ENCODE data around the gene TYW1. TPM values are rescaled to one million over a fixed set of nuclear protein-coding genes. Genes with fewer than 3 reads are reported as not detected.
A peak's percentile ranks its signal among the peaks of the same experiment; 100 is the strongest.
"Not testable (repeated sequence)": the region's sequence is repeated elsewhere in the genome, so short reads cannot be mapped to it uniquely, and the experiment has no call there.

The TYW1 gene
- total RNA-seq, 1 donor from 2014 or later = 21.9 TPM

DNA sequence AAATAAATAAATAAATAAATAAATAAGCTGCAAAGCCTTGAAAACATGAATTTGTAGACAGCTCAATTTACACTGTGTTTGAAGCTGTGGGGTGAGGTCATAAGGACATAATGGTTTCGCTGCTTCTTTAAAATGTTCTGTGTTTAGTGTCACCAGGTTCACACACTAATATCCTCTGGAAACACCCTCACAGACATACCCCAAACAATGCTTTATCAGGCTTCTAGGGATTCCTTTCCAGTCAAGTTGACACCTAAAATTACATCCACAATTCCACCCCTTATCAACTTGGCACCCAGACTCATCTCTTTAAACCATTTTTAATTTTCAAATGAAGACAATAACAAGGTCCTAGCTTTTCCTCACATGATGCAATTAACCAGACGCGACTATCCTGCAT lies 7.1 kb upstream of the TYW1 start:
- peaks cover 19 to 37% (median 29%) of the 10 kb centered on the region in 3 donors for H3K36me3 ChIP-seq (ENCODE audit: control insufficient read depth in 3 of 3, insufficient read depth in 3 of 3, low read length in 3 of 3)
- H3K4me1 ChIP-seq (ENCODE audit: control insufficient read depth in 3 of 3, insufficient read depth in 3 of 3, low read length in 3 of 3); H3K27me3 ChIP-seq (ENCODE audit: control insufficient read depth in 3 of 3, insufficient read depth in 3 of 3, low read length in 3 of 3); H3K4me3 ChIP-seq (ENCODE audit: low read length in 3 of 3); H3K9me3 ChIP-seq (ENCODE audit: control insufficient read depth in 3 of 3, low read length in 3 of 3); H3K9ac ChIP-seq (ENCODE audit: low read depth in 1 of 3, low read length in 3 of 3); H3K27ac ChIP-seq (ENCODE audit: low read depth, low read length): not testable (repeated sequence)

DNA sequence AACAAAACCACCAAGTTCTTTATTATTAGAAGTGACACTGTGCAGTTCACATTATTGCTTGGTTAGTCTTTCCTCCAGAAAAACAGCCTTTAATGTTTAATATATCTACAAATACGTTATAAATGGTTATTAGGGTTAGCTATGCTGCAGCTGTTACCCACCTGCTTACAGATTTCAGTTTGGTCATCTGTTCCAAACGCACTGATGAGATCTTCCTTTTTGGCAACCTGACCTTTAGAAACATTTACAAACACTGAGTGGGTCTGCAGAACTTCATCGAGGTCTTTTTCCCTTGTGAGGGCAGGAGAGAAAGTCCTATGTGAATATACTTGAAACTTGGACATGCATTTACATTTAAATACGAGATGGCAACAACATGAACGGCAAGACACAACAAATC lies 2.6 kb upstream of the TYW1 start:
- Histone ChIP-seq H3K9ac (ENCODE audit: low read depth in 1 of 3, low read length in 3 of 3) (peak overlapping the region in 2 of 3 donors; percentile 64 to 96), H3K27ac (ENCODE audit: low read depth, low read length) (peak overlapping the region; percentile 99), H3K36me3 (ENCODE audit: control insufficient read depth in 3 of 3, insufficient read depth in 3 of 3, low read length in 3 of 3) (peaks cover 10 to 18% (median 18%) of the 10 kb centered on the region in 3 donors)

DNA sequence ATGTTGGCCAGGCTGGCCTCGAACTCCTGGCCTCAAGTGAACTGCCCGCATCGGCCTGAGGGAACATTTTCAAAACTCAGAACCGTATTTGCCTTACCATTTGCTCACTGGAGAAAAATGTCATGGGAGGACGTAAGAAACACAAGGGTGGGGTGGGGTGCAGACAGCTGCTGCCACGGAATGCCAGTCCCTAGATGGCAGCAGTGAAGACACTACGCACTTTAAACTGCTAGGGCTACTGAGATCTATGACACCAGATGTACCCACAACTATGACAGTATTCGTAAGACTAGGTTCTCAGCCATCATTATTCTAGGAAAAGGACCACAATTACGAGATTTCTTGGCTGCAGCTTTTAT lies 2.0 kb upstream of the TYW1 start:
- peak overlapping the region; percentile 99 for H3K27ac ChIP-seq (ENCODE audit: low read depth, low read length)
- H3K27me3 ChIP-seq (ENCODE audit: control insufficient read depth in 3 of 3, insufficient read depth in 3 of 3, low read length in 3 of 3); H3K9me3 ChIP-seq (ENCODE audit: control insufficient read depth in 3 of 3, low read length in 3 of 3); H3K4me1 ChIP-seq (ENCODE audit: control insufficient read depth in 3 of 3, insufficient read depth in 3 of 3, low read length in 3 of 3): not testable (repeated sequence)
- peak overlapping the region; percentile 78 to 87 (median 85) for H3K4me3 ChIP-seq (ENCODE audit: low read length in 3 of 3)
- peak overlapping the region; percentile 92 to 96 (median 95) for H3K9ac ChIP-seq (ENCODE audit: low read depth in 1 of 3, low read length in 3 of 3)
- H3K36me3 ChIP-seq (ENCODE audit: control insufficient read depth in 3 of 3, insufficient read depth in 3 of 3, low read length in 3 of 3) = peaks cover 10 to 18% (median 16%) of the 10 kb centered on the region in 3 donors

More for the DNA sequence above, 2.6 kb upstream of the TYW1 start:
- H3K4me3 ChIP-seq (ENCODE audit: low read length in 3 of 3) = peak overlapping the region; percentile 78 to 87 (median 85)
- H3K27me3 ChIP-seq (ENCODE audit: control insufficient read depth in 3 of 3, insufficient read depth in 3 of 3, low read length in 3 of 3); H3K4me1 ChIP-seq (ENCODE audit: control insufficient read depth in 3 of 3, insufficient read depth in 3 of 3, low read length in 3 of 3); H3K9me3 ChIP-seq (ENCODE audit: control insufficient read depth in 3 of 3, low read length in 3 of 3): not testable (repeated sequence)

DNA sequence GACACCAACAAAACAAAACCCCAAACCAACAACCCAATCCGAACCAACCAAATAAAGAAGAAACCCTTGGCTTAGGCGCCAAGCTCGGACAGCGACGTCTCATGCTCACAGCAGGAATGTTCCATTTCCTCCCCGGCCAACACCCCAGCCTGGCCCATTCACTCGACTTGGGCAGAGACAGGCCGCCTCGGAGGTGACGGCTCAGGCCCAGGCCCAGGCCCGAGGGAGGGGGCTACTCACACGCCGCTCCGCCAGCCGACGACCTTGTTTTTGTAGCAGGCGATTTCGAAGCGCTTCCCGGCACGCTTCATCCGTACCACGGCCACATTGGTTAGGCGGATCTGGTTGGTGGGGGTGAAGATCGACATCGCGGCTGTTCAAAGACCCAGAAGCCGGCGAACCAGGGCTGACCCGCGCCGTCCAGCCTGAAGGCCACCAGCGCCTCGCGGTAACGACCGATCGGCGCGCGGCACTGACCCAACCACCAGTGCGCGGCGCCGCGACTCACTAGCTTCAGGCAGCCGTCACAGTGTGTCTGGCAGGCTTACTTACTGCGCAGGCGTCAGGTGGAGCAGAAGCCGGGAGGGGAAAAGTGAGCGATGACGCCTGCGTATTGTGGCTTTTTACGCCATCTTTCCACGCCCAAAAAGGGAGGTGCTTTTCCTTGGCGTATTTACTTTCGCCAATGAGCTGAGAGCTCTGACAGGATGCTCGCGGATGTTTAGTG lies 1.4 kb upstream of the TYW1 start, which contains the start of gene SBDS:
SBDS (minus strand) TSS at position 537 of the 727 bp plus-strand sequence; CDS start at position 368, 169 bp downstream.
- Histone ChIP-seq H3K4me3 (ENCODE audit: low read length in 3 of 3) (peak within 1 kb of the TSS; percentile 78 to 87 (median 85)), H3K27ac (ENCODE audit: low read depth, low read length) (peak within 1 kb of the TSS; percentile 99), H3K36me3 (ENCODE audit: control insufficient read depth in 3 of 3, insufficient read depth in 3 of 3, low read length in 3 of 3) (peaks cover 10 to 17% (median 16%) of the 10 kb centered on the region in 3 donors), H3K9ac (ENCODE audit: low read depth in 1 of 3, low read length in 3 of 3) (peak within 1 kb of the TSS; percentile 92 to 96 (median 95))
- not testable (repeated sequence) for H3K9me3 ChIP-seq (ENCODE audit: control insufficient read depth in 3 of 3, low read length in 3 of 3); H3K27me3 ChIP-seq (ENCODE audit: control insufficient read depth in 3 of 3, insufficient read depth in 3 of 3, low read length in 3 of 3); H3K4me1 ChIP-seq (ENCODE audit: control insufficient read depth in 3 of 3, insufficient read depth in 3 of 3, low read length in 3 of 3)

DNA sequence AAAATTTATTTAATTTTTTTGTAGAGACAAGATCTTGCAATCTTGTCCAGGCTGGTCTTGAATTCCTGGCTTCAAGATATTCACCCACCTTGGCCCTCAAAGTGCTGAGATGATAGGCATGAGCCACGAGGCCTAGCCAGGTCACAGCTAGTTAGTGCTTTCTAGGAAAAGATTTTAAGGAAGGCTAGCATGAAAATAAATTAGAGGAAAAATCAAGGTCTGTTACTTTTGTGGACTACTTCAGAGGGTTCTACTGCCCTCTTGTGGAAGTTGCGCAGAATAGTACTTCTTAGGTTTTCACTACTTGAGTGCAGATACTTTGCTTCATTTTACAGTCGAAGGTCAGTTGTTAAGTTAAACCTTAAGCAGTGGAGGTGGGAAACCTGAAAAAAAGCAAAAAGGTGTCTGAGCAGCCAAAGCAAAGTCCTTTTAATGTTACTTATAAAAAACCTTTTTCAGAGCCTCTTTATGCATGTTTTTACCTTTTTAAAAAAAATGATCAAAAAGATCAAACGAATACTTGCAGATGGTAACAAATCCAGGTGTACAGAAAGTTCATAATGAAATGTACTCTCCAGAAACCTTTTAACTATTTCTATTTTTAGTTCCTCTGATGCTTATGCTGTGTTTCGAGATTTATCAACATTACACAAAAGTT lies 4.1 kb downstream of the TYW1 start:
- not testable (repeated sequence) for H3K36me3 ChIP-seq (ENCODE audit: control insufficient read depth in 3 of 3, insufficient read depth in 3 of 3, low read length in 3 of 3); H3K27ac ChIP-seq (ENCODE audit: low read depth, low read length); H3K9ac ChIP-seq (ENCODE audit: low read depth in 1 of 3, low read length in 3 of 3); H3K9me3 ChIP-seq (ENCODE audit: control insufficient read depth in 3 of 3, low read length in 3 of 3); H3K27me3 ChIP-seq (ENCODE audit: control insufficient read depth in 3 of 3, insufficient read depth in 3 of 3, low read length in 3 of 3); H3K4me3 ChIP-seq (ENCODE audit: low read length in 3 of 3); H3K4me1 ChIP-seq (ENCODE audit: control insufficient read depth in 3 of 3, insufficient read depth in 3 of 3, low read length in 3 of 3)

DNA sequence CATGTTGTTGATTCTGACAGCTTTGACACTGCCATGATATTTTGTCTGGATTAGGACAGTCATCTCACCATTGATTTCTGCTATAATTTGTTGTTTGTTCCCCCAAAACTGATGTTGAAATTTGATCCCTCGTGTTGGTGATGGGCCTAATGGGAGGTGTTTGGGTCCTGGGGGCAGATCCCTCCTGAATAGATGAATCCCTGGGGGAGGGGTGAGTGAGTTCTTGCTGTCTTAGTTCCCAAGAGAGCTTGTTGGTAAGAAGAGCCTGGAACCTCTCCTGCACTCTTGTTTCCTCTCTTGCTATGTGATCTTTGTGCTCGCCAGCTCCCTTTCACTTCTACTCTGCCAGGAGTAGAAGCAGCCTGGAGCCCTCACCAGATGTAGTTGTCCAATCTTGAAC lies 7.5 kb downstream of the TYW1 start:
- not testable (repeated sequence) for H3K27ac ChIP-seq (ENCODE audit: low read depth, low read length); H3K4me3 ChIP-seq (ENCODE audit: low read length in 3 of 3); H3K27me3 ChIP-seq (ENCODE audit: control insufficient read depth in 3 of 3, insufficient read depth in 3 of 3, low read length in 3 of 3); H3K36me3 ChIP-seq (ENCODE audit: control insufficient read depth in 3 of 3, insufficient read depth in 3 of 3, low read length in 3 of 3); H3K9ac ChIP-seq (ENCODE audit: low read depth in 1 of 3, low read length in 3 of 3); H3K9me3 ChIP-seq (ENCODE audit: control insufficient read depth in 3 of 3, low read length in 3 of 3); H3K4me1 ChIP-seq (ENCODE audit: control insufficient read depth in 3 of 3, insufficient read depth in 3 of 3, low read length in 3 of 3)

DNA sequence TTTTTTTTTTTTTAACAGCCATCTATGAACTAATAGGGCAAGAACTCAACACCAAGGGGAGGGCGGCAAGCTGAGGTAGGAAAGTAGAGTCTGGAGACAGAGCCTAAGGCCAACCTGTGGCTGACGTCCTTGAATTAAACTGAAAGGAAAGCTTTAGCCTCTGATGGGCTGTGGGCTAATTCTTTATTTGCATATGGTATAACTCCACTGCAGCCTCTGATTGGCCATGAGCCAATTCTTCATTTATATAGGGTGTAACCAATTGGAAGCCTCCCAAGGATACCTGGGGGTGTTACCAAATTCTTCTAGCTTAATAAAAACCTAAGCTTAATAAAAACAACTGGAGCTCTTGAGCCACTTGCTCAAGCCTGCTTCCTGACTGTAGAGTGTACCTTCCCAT lies 10.3 kb downstream of the TYW1 start:
- Histone ChIP-seq H3K36me3 (ENCODE audit: control insufficient read depth in 3 of 3, insufficient read depth in 3 of 3, low read length in 3 of 3) (peaks cover 6 to 18% (median 13%) of the 10 kb centered on the region in 3 donors), H3K4me1 (ENCODE audit: control insufficient read depth in 3 of 3, insufficient read depth in 3 of 3, low read length in 3 of 3) (no peaks in the 10 kb centered on the region), H3K9me3 (ENCODE audit: control insufficient read depth in 3 of 3, low read length in 3 of 3) (no peaks in the 10 kb centered on the region), H3K9ac (ENCODE audit: low read depth in 1 of 3, low read length in 3 of 3) (no peak overlapping the region), H3K4me3 (ENCODE audit: low read length in 3 of 3) (no peak overlapping the region), H3K27ac (ENCODE audit: low read depth, low read length) (no peak overlapping the region), H3K27me3 (ENCODE audit: control insufficient read depth in 3 of 3, insufficient read depth in 3 of 3, low read length in 3 of 3) (no peaks in the 10 kb centered on the region)

DNA sequence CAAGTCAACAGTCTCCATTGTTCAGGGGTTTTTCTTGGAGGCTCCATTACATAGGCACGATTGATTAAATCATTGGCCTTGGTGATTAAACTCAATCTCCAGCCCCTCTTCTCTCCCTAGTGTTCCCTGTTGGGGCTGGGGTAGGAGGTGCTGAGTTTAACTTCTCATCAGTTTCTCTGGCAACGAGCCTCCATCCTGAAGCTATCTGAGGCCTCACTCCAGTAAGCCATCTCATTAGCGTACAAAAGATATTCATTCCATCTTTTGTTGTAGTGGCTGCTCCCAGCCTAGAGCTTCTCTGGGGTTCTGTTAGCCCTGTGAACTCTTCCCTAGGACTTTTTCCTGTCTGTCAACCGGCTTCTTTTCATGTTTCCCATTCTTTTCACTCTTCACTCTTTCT lies 11.6 kb downstream of the TYW1 start:
- Histone ChIP-seq H3K27me3 (ENCODE audit: control insufficient read depth in 3 of 3, insufficient read depth in 3 of 3, low read length in 3 of 3) (no peaks in the 10 kb centered on the region), H3K9me3 (ENCODE audit: control insufficient read depth in 3 of 3, low read length in 3 of 3) (no peaks in the 10 kb centered on the region), H3K27ac (ENCODE audit: low read depth, low read length) (no peak overlapping the region), H3K36me3 (ENCODE audit: control insufficient read depth in 3 of 3, insufficient read depth in 3 of 3, low read length in 3 of 3) (peaks cover 6 to 20% (median 13%) of the 10 kb centered on the region in 3 donors), H3K9ac (ENCODE audit: low read depth in 1 of 3, low read length in 3 of 3) (no peak overlapping the region), H3K4me1 (ENCODE audit: control insufficient read depth in 3 of 3, insufficient read depth in 3 of 3, low read length in 3 of 3) (no peaks in the 10 kb centered on the region), H3K4me3 (ENCODE audit: low read length in 3 of 3) (no peak overlapping the region)

DNA sequence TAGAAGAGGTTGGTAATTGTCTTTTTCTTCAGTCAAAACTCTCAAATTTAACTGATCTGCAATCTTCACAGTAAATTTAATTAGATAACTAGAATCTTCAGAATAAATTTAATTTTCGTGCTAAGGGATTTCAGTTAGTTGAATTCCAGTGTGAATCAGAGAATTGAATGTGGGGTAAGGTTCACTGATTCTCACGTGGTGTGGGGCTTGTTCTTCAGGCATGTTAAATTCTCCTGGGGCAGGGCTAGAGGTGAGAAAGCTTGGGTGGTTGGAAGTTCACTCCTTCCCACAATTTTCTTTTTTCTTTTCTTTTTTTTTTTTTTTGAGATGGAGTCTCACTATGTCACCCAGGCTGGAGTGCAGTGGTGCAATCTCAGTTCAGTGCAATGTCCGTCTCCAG lies 13.0 kb downstream of the TYW1 start:
- not testable (repeated sequence) for H3K9ac ChIP-seq (ENCODE audit: low read depth in 1 of 3, low read length in 3 of 3); H3K27ac ChIP-seq (ENCODE audit: low read depth, low read length); H3K4me3 ChIP-seq (ENCODE audit: low read length in 3 of 3); H3K9me3 ChIP-seq (ENCODE audit: control insufficient read depth in 3 of 3, low read length in 3 of 3); H3K4me1 ChIP-seq (ENCODE audit: control insufficient read depth in 3 of 3, insufficient read depth in 3 of 3, low read length in 3 of 3); H3K27me3 ChIP-seq (ENCODE audit: control insufficient read depth in 3 of 3, insufficient read depth in 3 of 3, low read length in 3 of 3)
- H3K36me3 ChIP-seq (ENCODE audit: control insufficient read depth in 3 of 3, insufficient read depth in 3 of 3, low read length in 3 of 3) = peaks cover 6 to 30% (median 13%) of the 10 kb centered on the region in 3 donors

DNA sequence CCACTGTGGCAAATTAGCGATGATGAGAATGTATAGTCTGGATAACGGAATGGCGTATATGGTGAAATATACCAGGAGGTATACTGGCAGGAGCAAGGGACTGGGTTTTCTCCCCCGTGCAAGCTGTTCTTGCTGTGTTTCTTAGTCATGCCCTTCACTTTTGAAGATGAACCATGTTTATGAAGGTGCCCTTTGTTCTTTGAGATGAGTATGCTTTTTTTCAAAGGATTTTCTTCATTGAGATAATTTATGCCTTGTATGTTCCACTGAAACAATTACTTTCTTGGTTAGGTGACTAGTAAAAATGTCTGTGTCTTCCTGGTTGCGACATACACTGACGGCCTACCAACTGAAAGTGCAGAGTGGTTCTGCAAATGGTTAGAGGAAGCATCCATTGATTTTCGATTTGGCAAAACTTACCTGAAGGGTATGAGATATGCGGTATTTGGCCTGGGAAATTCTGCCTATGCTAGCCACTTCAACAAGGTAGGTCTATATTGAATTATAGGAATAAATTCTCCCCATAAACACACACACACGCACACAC lies 17.5 kb downstream of the TYW1 start:
- peaks cover 12 to 31% (median 17%) of the 10 kb centered on the region in 3 donors for H3K36me3 ChIP-seq (ENCODE audit: control insufficient read depth in 3 of 3, insufficient read depth in 3 of 3, low read length in 3 of 3)
- H3K4me3 ChIP-seq (ENCODE audit: low read length in 3 of 3); H3K9ac ChIP-seq (ENCODE audit: low read depth in 1 of 3, low read length in 3 of 3): not testable (repeated sequence)

More for the DNA sequence above, 17.5 kb downstream of the TYW1 start:
- H3K27me3 ChIP-seq (ENCODE audit: control insufficient read depth in 3 of 3, insufficient read depth in 3 of 3, low read length in 3 of 3); H3K27ac ChIP-seq (ENCODE audit: low read depth, low read length); H3K9me3 ChIP-seq (ENCODE audit: control insufficient read depth in 3 of 3, low read length in 3 of 3); H3K4me1 ChIP-seq (ENCODE audit: control insufficient read depth in 3 of 3, insufficient read depth in 3 of 3, low read length in 3 of 3): not testable (repeated sequence)
